ENCODE results near the gene PHLDA3. TPM values are rescaled to one million over a fixed set of nuclear protein-coding genes. Genes with fewer than 3 reads are reported as not detected.

Gene PHLDA3
- total RNA-seq, 2 donors from 2014 or later = 9.6 to 15.8 TPM

GRCh38 chr1:201499795-201500669, 31.0 kb upstream of the PHLDA3 start:
- no peaks in the 10 kb centered on the region for H3K9me3 ChIP-seq (ENCODE audit: control insufficient read depth, low read length)
- H3K27me3 Mint-ChIP-seq (ENCODE audit: insufficient read depth) = peaks cover under 1% of the 10 kb centered on the region
- DNase-seq = no peak
- peaks cover 38% of the 10 kb centered on the region for H3K4me1 Mint-ChIP-seq
- peaks cover 22% of the 10 kb centered on the region for H3K4me1 ChIP-seq (ENCODE audit: control insufficient read depth, insufficient read depth, low read length)
- H3K36me3 ChIP-seq (ENCODE audit: control insufficient read depth, insufficient read depth, low read length) = no peaks in the 10 kb centered on the region
- no peak overlapping the region for H3K4me3 ChIP-seq (ENCODE audit: low read length)
- no peaks in the 10 kb centered on the region for H3K27me3 ChIP-seq (ENCODE audit: control insufficient read depth, insufficient read depth, low read length, poor library complexity, severe bottlenecking)
- H3K27ac Mint-ChIP-seq = peak overlapping the region; percentile 35
- H3K36me3 Mint-ChIP-seq (ENCODE audit: low read depth) = no peaks in the 10 kb centered on the region
- no peak overlapping the region for H3K4me3 Mint-ChIP-seq
- H3K9ac ChIP-seq (ENCODE audit: extremely low read depth, low read length, poor library complexity, severe bottlenecking) = no peak overlapping the region
- no peaks in the 10 kb centered on the region for H3K9me3 Mint-ChIP-seq
- H3K27ac ChIP-seq (ENCODE audit: low read depth, low read length) = peak overlapping the region; percentile 59
- WGBS, 2 experiments (ENCODE audit: insufficient coverage in 1 of 2, insufficient read length in 1 of 2) = 88 to 90% methylated on average over 8 of the region's 8 CpGs
- TF ChIP-seq CTCF (conservative IDR thresholded peaks at IDR 0.05) = no peak

- Mint-ChIP-seq H3K9me3 (no peaks in the 10 kb centered on the region), H3K4me1 (peaks cover 43% of the 10 kb centered on the region), H3K27ac (no peak overlapping the region), H3K27me3 (ENCODE audit: insufficient read depth) (no peaks in the 10 kb centered on the region), H3K4me3 (no peak overlapping the region), H3K36me3 (ENCODE audit: low read depth) (no peaks in the 10 kb centered on the region)
- no peak overlapping the region for H3K4me3 ChIP-seq (ENCODE audit: low read length)
- H3K9me3 ChIP-seq (ENCODE audit: control insufficient read depth, low read length) = no peaks in the 10 kb centered on the region
- no peak overlapping the region for H3K27ac ChIP-seq (ENCODE audit: low read depth, low read length)
- no peaks in the 10 kb centered on the region for H3K36me3 ChIP-seq (ENCODE audit: control insufficient read depth, insufficient read depth, low read length)
- no peak overlapping the region for H3K9ac ChIP-seq (ENCODE audit: extremely low read depth, low read length, poor library complexity, severe bottlenecking)
- no peak for TF ChIP-seq CTCF (conservative IDR thresholded peaks at IDR 0.05)
- no peaks in the 10 kb centered on the region for H3K27me3 ChIP-seq (ENCODE audit: control insufficient read depth, insufficient read depth, low read length, poor library complexity, severe bottlenecking)
- no peak for DNase-seq
- peaks cover 28% of the 10 kb centered on the region for H3K4me1 ChIP-seq (ENCODE audit: control insufficient read depth, insufficient read depth, low read length)
- 85% methylated on average over 3 of the region's 3 CpGs; no CpG with 5 or more reads in 1 of the 2 experiments for WGBS, 2 experiments (ENCODE audit: insufficient coverage in 1 of 2, insufficient read length in 1 of 2)
These were observed 30.2 kb upstream of the PHLDA3 start for GRCh38 chr1:201499191-201499590.

- H3K36me3 ChIP-seq (ENCODE audit: control insufficient read depth, insufficient read depth, low read length) = no peaks in the 10 kb centered on the region
- Mint-ChIP-seq H3K27ac (no peak overlapping the region), H3K36me3 (ENCODE audit: low read depth) (peaks cover 3% of the 10 kb centered on the region), H3K4me1 (peaks cover 45% of the 10 kb centered on the region), H3K4me3 (no peak overlapping the region), H3K9me3 (no peaks in the 10 kb centered on the region), H3K27me3 (ENCODE audit: insufficient read depth) (no peaks in the 10 kb centered on the region)
- no peak overlapping the region for H3K4me3 ChIP-seq (ENCODE audit: low read length)
- TF ChIP-seq CTCF (conservative IDR thresholded peaks at IDR 0.05) = peak; percentile 39
- H3K27ac ChIP-seq (ENCODE audit: low read depth, low read length) = no peak overlapping the region
- H3K27me3 ChIP-seq (ENCODE audit: control insufficient read depth, insufficient read depth, low read length, poor library complexity, severe bottlenecking) = no peaks in the 10 kb centered on the region
- no peak for DNase-seq
- H3K9ac ChIP-seq (ENCODE audit: extremely low read depth, low read length, poor library complexity, severe bottlenecking) = no peak overlapping the region
- H3K4me1 ChIP-seq (ENCODE audit: control insufficient read depth, insufficient read depth, low read length) = peaks cover 30% of the 10 kb centered on the region
- WGBS, 2 experiments (ENCODE audit: insufficient coverage in 1 of 2, insufficient read length in 1 of 2) = 90% methylated on average over 8 of the region's 8 CpGs
- no peaks in the 10 kb centered on the region for H3K9me3 ChIP-seq (ENCODE audit: control insufficient read depth, low read length)
These were observed 29.6 kb upstream of the PHLDA3 start for GRCh38 chr1:201498621-201499020.

Measured in endodermal cell (in vitro differentiated cells).